Spleen (tissue), 11 donors: ENCODE measurements around the gene OSM. TPM values are rescaled to one million over a fixed set of nuclear protein-coding genes. Genes with fewer than 3 reads are reported as not detected.

ENCODE experiments used
- DNase-seq: peaks from one replicate; pipeline ENCODE4 v3.0.0-alpha.2; 2020
- H3K27ac ChIP-seq, 8 donors: fragments of 200-600 bp; sonication (generic) in 7 of 8; 1 replicate in 4 of 8; 2 replicates in 4 of 8; pipeline versions ENCODE4 v1.5.0 to v1.8.0; 2016 to 2021; ENCODE audit warnings: inconsistent platforms in 4 of 8, mild to moderate bottlenecking in 4 of 8, moderate library complexity in 1 of 8
- H3K27me3 ChIP-seq, 7 donors: fragments of 200-600 bp; sonication (generic) in 6 of 7; replicated peaks in 1 of 7; 1 replicate in 4 of 7; 2 replicates in 3 of 7; pipeline versions ENCODE4 v1.5.0 to v1.8.0; 2016 to 2021; ENCODE audit warnings: inconsistent platforms in 3 of 7, mild to moderate bottlenecking in 1 of 7
- H3K36me3 ChIP-seq, 6 donors: fragments of 200-600 bp; sonication (generic) in 5 of 6; 1 replicate in 4 of 6; 2 replicates in 2 of 6; pipeline versions ENCODE4 v1.5.0 to v1.8.0; 2016 to 2021; ENCODE audit warnings: inconsistent platforms in 2 of 6
- H3K4me1 ChIP-seq, 6 donors: fragments of 200-600 bp; sonication (generic) in 5 of 6; 1 replicate in 3 of 6; 2 replicates in 3 of 6; pipeline versions ENCODE4 v1.5.0 to v1.8.0; 2016 to 2021; ENCODE audit warnings: inconsistent platforms in 3 of 6
- H3K4me3 ChIP-seq, 8 donors: fragments of 200-600 bp; sonication (generic) in 7 of 8; 1 replicate in 4 of 8; 2 replicates in 4 of 8; pipeline versions ENCODE4 v1.5.0 to v1.8.0; 2016 to 2021; ENCODE audit warnings: inconsistent platforms in 4 of 8, mild to moderate bottlenecking in 4 of 8, moderate library complexity in 2 of 8
- H3K9me3 ChIP-seq, 8 donors: fragments of 200-600 bp; sonication (generic) in 7 of 8; 1 replicate in 4 of 8; 2 replicates in 4 of 8; pipeline versions ENCODE4 v1.5.0 to v1.8.0; 2016 to 2021; ENCODE audit warnings: inconsistent platforms in 4 of 8
- CTCF ChIP-seq, 11 experiments: fragments of 200-600 bp in 7 of 11; fragments of 450-650 bp in 4 of 11; sonication (generic) in 4 of 11; IDR thresholded peaks in 8 of 11; conservative IDR thresholded peaks in 3 of 11; 1 replicate in 7 of 11; 2 replicates in 4 of 11; pipeline versions ENCODE4 v1.4.0 to v1.8.0; 2016 to 2021; ENCODE audit warnings: antibody characterized with exemption in 11 of 11, inconsistent platforms in 4 of 11, mild to moderate bottlenecking in 1 of 11
- POLR2A ChIP-seq, 3 donors: fragments of 450-650 bp; IDR thresholded peaks; one replicate each; pipeline ENCODE4 v1.5.1; 2017; ENCODE audit warnings: antibody characterized with exemption in 3 of 3, mild to moderate bottlenecking in 1 of 3
- POLR2AphosphoS5 ChIP-seq, 3 donors: sonication (generic); formaldehyde crosslinking; IDR thresholded peaks; one replicate each; pipeline ENCODE4 v1.5.1; 2017; ENCODE audit warnings: antibody characterized with exemption in 3 of 3
- WGBS, 5 donors: extraction: QIAGEN DNeasy Blood & Tissue Kit in 3 of 5; methylation state at CpG; one replicate each; pipeline versions ENCODE4 v1.1.5 to v1.1.7; 2013 to 2018; 5-methylcytosine and 5-hydroxymethylcytosine counted together
- intact Hi-C: fragments of 100-400 bp; cut with DNase I; formaldehyde crosslinking; loops from one replicate; pipeline ENCODE4 v1.15.0; 2023; ENCODE audit warnings: low total_unique reads
- polyA plus RNA-seq, 3 donors: library from polyadenylated mRNA; stranded (reverse); fragments of 200-250 nt; gene quantifications; one replicate each; pipeline ENCODE4 v1.2.1, GENCODE V29; 2013
- total RNA-seq, 7 donors: library from RNA; depleted of rRNA in 3 of 7; stranded (reverse); fragments of >200 nt in 3 of 7; fragmentation: NEBNext Ultra II Directional in 4 of 7; extraction: Animal tissue kit (Norgen Biotek cat#: 25700) in 4 of 7; gene quantifications; one replicate each; pipeline versions ENCODE4 v1.1.0 to v1.2.1, GENCODE V29; 2016 to 2021
- donor health status: healthy with polysubstance abuse.
- donor health status: DM: no; HTN: no; CAD: no; lungs with moderate emphysema.
- donor health status: DM: no; HTN: no; CAD: no.
- donor health status: Bipolar disorder and iron deficiency.
- donor health status: healthy.
- donor health status: DM: no; HTN: no; CAD: no.
- donor health status: DM: yes; HTN: yes; CAD: no.

OSM gene
- total and polyA plus RNA-seq, 10 donors: 1.2 to 16.8 (median 3.0) TPM

DNA sequence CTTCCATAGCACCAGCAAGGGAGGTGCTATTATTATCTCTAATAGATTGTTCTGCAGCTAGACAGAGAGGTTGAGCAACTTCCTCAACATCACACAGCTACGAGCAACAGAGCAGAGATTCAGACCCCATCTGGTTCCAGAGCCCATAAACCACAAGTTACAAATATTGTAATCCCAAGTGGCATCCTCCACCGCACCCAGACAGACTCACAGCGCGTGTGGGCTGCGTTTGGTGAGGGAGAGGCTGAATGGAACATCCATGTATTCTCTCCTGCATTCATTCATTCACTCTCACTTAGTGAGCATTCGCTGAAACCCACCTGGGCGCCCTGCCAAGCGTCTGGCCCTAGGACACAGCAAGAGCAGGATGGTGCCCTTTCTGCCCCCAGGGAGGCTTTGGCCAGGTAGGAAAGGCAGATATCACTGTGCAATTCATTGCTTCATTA lies 53.6 kb downstream of the OSM start:
- H3K36me3 ChIP-seq: no peaks in the 10 kb centered on the region
- DNase-seq: peak; percentile 74
- H3K4me3 ChIP-seq: peak overlapping the region in 1 of 8 donors; percentile 38
- no peaks in the 10 kb centered on the region for H3K27me3 ChIP-seq
- H3K27ac ChIP-seq: peak overlapping the region in 7 of 8 donors; percentile 48 to 81 (median 79)
- WGBS, 5 donors: 47 to 61% (median 58%) methylated on average over 5 to 8 of the region's 8 CpGs
- intact Hi-C loops: no loop called here
- H3K9me3 ChIP-seq: no peaks in the 10 kb centered on the region
- TF ChIP-seq POLR2AphosphoS5 (IDR thresholded peaks at IDR 0.05) (no peak), POLR2A (IDR thresholded peaks at IDR 0.05) (no peak), CTCF (IDR thresholded peaks at IDR 0.05 in 8 of 11, conservative IDR thresholded peaks at IDR 0.05 in 3 of 11) (no peak)
- H3K4me1 ChIP-seq: peaks cover 15 to 46% (median 28%) of the 10 kb centered on the region in 6 donors

Other genes with a start within 250 kb of the OSM start
- not detected for gene HORMAD2, start 186.4 kb downstream of the OSM start, total RNA-seq
- gene HORMAD2, start 186.4 kb downstream of the OSM start, polyA plus RNA-seq: not detected
- 1 to 10 TPM in 3 of 7 donors, under 1 TPM in 2, not detected in 2; 0.32 to 3.2 (median 2.3) TPM for gene LIF, start 20.1 kb downstream of the OSM start, total RNA-seq
- under 1 TPM; 0.21 to 0.77 (median 0.24) TPM for gene LIF, start 20.1 kb downstream of the OSM start, polyA plus RNA-seq
- gene CASTOR1, start 22.7 kb upstream of the OSM start, total RNA-seq: 10 to 100 TPM in 5 of 7 donors, 1 to 10 TPM in 2; 7.4 to 18.9 (median 14.6) TPM
- 10 to 100 TPM in 2 of 3 donors, 1 to 10 TPM in 1; 5.6 to 12.8 (median 12.0) TPM for gene CASTOR1, start 22.7 kb upstream of the OSM start, polyA plus RNA-seq
- 10 to 100 TPM; 26.8 to 46.4 (median 34.3) TPM for gene TBC1D10A, start 60.1 kb upstream of the OSM start, total RNA-seq
- gene TBC1D10A, start 60.1 kb upstream of the OSM start, polyA plus RNA-seq: 10 to 100 TPM; 21.1 to 37.4 (median 22.1) TPM
- 100 to 1,000 TPM; 154 to 223 (median 182) TPM for gene SF3A1, start 90.0 kb upstream of the OSM start, total RNA-seq
- 10 to 100 TPM; 14.9 to 22.8 (median 16.1) TPM for gene SF3A1, start 90.0 kb upstream of the OSM start, polyA plus RNA-seq
- gene CCDC157, start 90.2 kb upstream of the OSM start, total RNA-seq: 1 to 10 TPM; 2.1 to 8.1 (median 3.5) TPM
- 1 to 10 TPM; 2.5 to 4.6 (median 3.9) TPM for gene CCDC157, start 90.2 kb upstream of the OSM start, polyA plus RNA-seq
- 10 to 100 TPM; 10.2 to 19.5 (median 15.9) TPM for gene RNF215, start 120.6 kb upstream of the OSM start, total RNA-seq
- gene RNF215, start 120.6 kb upstream of the OSM start, polyA plus RNA-seq: 10 to 100 TPM in 1 of 3 donors, 1 to 10 TPM in 2; 6.5 to 11.0 (median 8.3) TPM
- gene SEC14L2, start 130.2 kb upstream of the OSM start, total RNA-seq: 1 to 10 TPM in 6 of 7 donors, under 1 TPM in 1; 0.52 to 6.1 (median 2.4) TPM
- gene SEC14L2, start 130.2 kb upstream of the OSM start, polyA plus RNA-seq: 1 to 10 TPM in 1 of 3 donors, under 1 TPM in 2; 0.54 to 1.5 (median 0.96) TPM
- gene MTFP1, start 158.9 kb upstream of the OSM start, total RNA-seq: 10 to 100 TPM in 6 of 7 donors, 1 to 10 TPM in 1; 9.9 to 36.8 (median 15.4) TPM
- gene MTFP1, start 158.9 kb upstream of the OSM start, polyA plus RNA-seq: 10 to 100 TPM; 16.9 to 30.4 (median 26.4) TPM
- not detected for gene SEC14L3, start 205.2 kb upstream of the OSM start, total RNA-seq
- not detected for gene SEC14L3, start 205.2 kb upstream of the OSM start, polyA plus RNA-seq
- 1 to 10 TPM in 3 of 7 donors, under 1 TPM in 4; 0.18 to 1.6 (median 0.68) TPM for gene SEC14L4, start 238.8 kb upstream of the OSM start, total RNA-seq
- gene SEC14L4, start 238.8 kb upstream of the OSM start, polyA plus RNA-seq: under 1 TPM; 0.03 to 0.29 (median 0.07) TPM